Choroid plexus epithelial cell (primary cell): ENCODE results near the gene CD68.

ENCODE experiments used
- DNase-seq: peaks from one replicate; pipeline ENCODE4 v3.0.0-alpha.2; 2010; ENCODE audit warnings: low read depth
- H3K4me3 ChIP-seq: 2 replicates; pipeline ENCODE4 v1.5.1; 2011; ENCODE audit warnings: low read depth, mild to moderate bottlenecking, control low read depth, low read length, moderate library complexity
- CTCF ChIP-seq: conservative IDR thresholded peaks from 2 replicates; pipeline ENCODE4 v1.5.1; 2011; ENCODE audit warnings: low read depth, mild to moderate bottlenecking, control low read depth, inconsistent platforms, low read length, moderate library complexity

The CD68 gene

GRCh38 chr17:7606280-7606679 is 26.8 kb downstream of the CD68 start:
- no peak for TF ChIP-seq CTCF
- DNase-seq = no peak
- no peak overlapping the region for H3K4me3 ChIP-seq

- TF ChIP-seq CTCF = no peak
- no peak for DNase-seq
- no peak overlapping the region for H3K4me3 ChIP-seq
These were observed 31.2 kb downstream of the CD68 start for GRCh38 chr17:7610641-7611040.

- no peak for DNase-seq
- TF ChIP-seq CTCF = no peak
- peak overlapping the region; percentile 32 for H3K4me3 ChIP-seq
These were observed 32.3 kb downstream of the CD68 start for GRCh38 chr17:7611635-7612293.

- TF ChIP-seq CTCF = no peak
- peak overlapping the region; percentile 32 for H3K4me3 ChIP-seq
- peak; percentile 56 for DNase-seq
These were observed 32.8 kb downstream of the CD68 start for GRCh38 chr17:7612294-7612640.

- H3K4me3 ChIP-seq = peak overlapping the region; percentile 82
- peak; percentile 43 for DNase-seq
- TF ChIP-seq CTCF = no peak
These were observed 34.5 kb downstream of the CD68 start for GRCh38 chr17:7613769-7614424.

GRCh38 chr17:7614425-7615264 is 35.2 kb downstream of the CD68 start, which contains the start of gene FXR2:
Gene FXR2 (minus strand): TSS chr17:7614897. CDS start chr17:7614532, 365 bp downstream.
- DNase-seq = peak; percentile 100
- H3K4me3 ChIP-seq = peak within 1 kb of the TSS; percentile 82
- TF ChIP-seq CTCF = peak; percentile 70
